PC-3 (cell line): ENCODE measurements around the gene CTU1. TPM values are rescaled to one million over a fixed set of nuclear protein-coding genes. Genes with fewer than 3 reads are reported as not detected.

Experiments used
- ATAC-seq: fragments of 200-7000 bp; cut with Tn5 transposase; 2 replicates; pipeline ENCODE4 v1.9.1; 2020; ENCODE audit warnings: mild to moderate bottlenecking, moderate library complexity
- BruUV-seq: library from RNA; stranded (reverse); fragments of 400-500 nt; replicated peaks from 2 replicates; lab custom pipeline; 2021; lab: Mats Ljungman, UMichigan
- CTCF ChIA-PET: fragments of 300-600 bp; sonication (Branson Sonifier 250); formaldehyde crosslinking; loops from one replicate; lab custom pipeline; 2022; ENCODE audit warnings: antibody characterized with exemption; lab: Charles Lee
- POLR2A ChIA-PET: fragments of 300-600 bp; sonication (Branson Sonifier 250); formaldehyde crosslinking; loops from one replicate; lab custom pipeline; 2022; ENCODE audit warnings: antibody characterized with exemption; ENCODE audit not compliant: unreplicated experiment; lab: Charles Lee
- DNase-seq: peaks from one replicate; pipeline ENCODE4 v3.0.0-alpha.2; 2015
- H2AFZ ChIP-seq: fragments of 300-600 bp; sonication (generic); 2 replicates; pipeline ENCODE4 v1.6.0; 2016; ENCODE audit warnings: antibody characterized with exemption, low read length
- H3F3A ChIP-seq: fragments of 300-600 bp; sonication (generic); one replicate; pipeline ENCODE4 v1.6.0; 2017; ENCODE audit warnings: antibody characterized with exemption, low read length, control low read depth, mild to moderate bottlenecking; ENCODE audit not compliant: unreplicated experiment
- H3K27ac ChIP-seq: fragments of 300-600 bp; sonication (generic); 2 replicates; pipeline ENCODE4 v1.5.1; 2016; ENCODE audit warnings: mild to moderate bottlenecking, low read length
- H3K27me3 ChIP-seq: fragments of 300-600 bp; sonication (generic); 2 replicates; pipeline ENCODE4 v1.6.1; 2016; ENCODE audit warnings: low read length, mixed read lengths
- H3K36me3 ChIP-seq: fragments of 300-600 bp; sonication (generic); 2 replicates; pipeline ENCODE4 v1.6.1; 2016; ENCODE audit warnings: low read depth, mixed run types, low read length, mixed read lengths
- H3K4me1 ChIP-seq: fragments of 300-600 bp; sonication (generic); 2 replicates; pipeline ENCODE4 v1.5.1; 2016; ENCODE audit warnings: low read length; ENCODE audit not compliant: insufficient read depth
- H3K4me2 ChIP-seq: fragments of 300-600 bp; sonication (generic); 2 replicates; pipeline ENCODE4 v1.6.0; 2016; ENCODE audit warnings: low read length
- H3K4me3 ChIP-seq: fragments of 300-600 bp; sonication (generic); 2 replicates; pipeline ENCODE4 v1.5.1; 2016; ENCODE audit warnings: mild to moderate bottlenecking, low read length, mixed read lengths
- H3K79me2 ChIP-seq: fragments of 300-600 bp; sonication (generic); 2 replicates; pipeline ENCODE4 v1.6.1; 2017; ENCODE audit warnings: low read length, mixed read lengths
- H3K9ac ChIP-seq: fragments of 300-600 bp; sonication (generic); 2 replicates; pipeline ENCODE4 v1.6.0; 2016; ENCODE audit warnings: mild to moderate bottlenecking, low read length
- H3K9me2 ChIP-seq: fragments of 300-600 bp; sonication (generic); replicated peaks from 2 replicates; pipeline ENCODE4 v1.6.1; 2016; ENCODE audit warnings: mixed run types, low read length, mixed read lengths
- H3K9me3 ChIP-seq: fragments of 300-600 bp; sonication (generic); 2 replicates; pipeline ENCODE4 v1.6.1; 2016; ENCODE audit warnings: low read length, mixed read lengths
- H4K20me1 ChIP-seq: fragments of 300-600 bp; sonication (generic); 2 replicates; pipeline ENCODE4 v1.6.1; 2016; ENCODE audit warnings: low read length, mixed read lengths
- CTCF ChIP-seq: fragments of 300-600 bp; sonication (generic); conservative IDR thresholded peaks from 2 replicates; pipeline ENCODE4 v1.5.1; 2017; ENCODE audit warnings: antibody characterized with exemption, low read depth, mild to moderate bottlenecking, low read length
- EZH2 ChIP-seq: fragments of 300-600 bp; sonication (generic); IDR thresholded peaks from one replicate; pipeline ENCODE4 v1.6.1; 2017; ENCODE audit warnings: antibody characterized with exemption, mild to moderate bottlenecking, low read length; ENCODE audit not compliant: unreplicated experiment
- EZH2phosphoT487 ChIP-seq: fragments of 300-600 bp; sonication (generic); IDR thresholded peaks from 2 replicates; pipeline ENCODE4 v1.6.1; 2018; ENCODE audit warnings: mild to moderate bottlenecking, antibody characterized with exemption, low read length, borderline replicate concordance
- intact Hi-C: fragments of 100-400 bp; cut with micrococcal nuclease; formaldehyde crosslinking; loops from 2 replicates; pipeline ENCODE4 v1.9.0; 2023
- total RNA-seq: library from RNA; depleted of rRNA; stranded (reverse); fragments of >200 nt; gene quantifications from 2 replicates; pipeline ENCODE4 v1.2.3, GENCODE V29; 2014

CTU1 gene
- total RNA-seq, 1 experiment from 2014 or later: 29.0 TPM

- no TSS peak for BruUV-seq
- no peaks in the 10 kb centered on the region for H3K9me3 ChIP-seq
- no peaks in the 10 kb centered on the region for H3K79me2 ChIP-seq
- H3K27me3 ChIP-seq: peaks cover 66% of the 10 kb centered on the region
- H3K36me3 ChIP-seq: no peaks in the 10 kb centered on the region
- no peak overlapping the region for H3K4me3 ChIP-seq
- TF ChIP-seq CTCF: no peak
- no peak for TF ChIP-seq EZH2
- TF ChIP-seq EZH2phosphoT487: no peak
- no peaks in the 10 kb centered on the region for H3K4me1 ChIP-seq
- H3F3A ChIP-seq: no peaks in the 10 kb centered on the region
- POLR2A ChIA-PET: no interaction called here
- intact Hi-C loops: no loop called here
- CTCF ChIA-PET: interaction anchor here (0.6 kb wide), 1 partner anchor 12 kb away, joined by 7 read pairs; no protein-coding TSS in a partner anchor
- H3K9me2 ChIP-seq: no peaks in the 10 kb centered on the region
- H3K9ac ChIP-seq: no peak overlapping the region
- H2AFZ ChIP-seq: no peak overlapping the region
- no peaks in the 10 kb centered on the region for H4K20me1 ChIP-seq
- H3K4me2 ChIP-seq: no peak overlapping the region
- no peak for ATAC-seq
- no peak for DNase-seq
- H3K27ac ChIP-seq: no peak overlapping the region
Observed at GRCh38 chr19:51147663-51148062, 39.5 kb upstream of the CTU1 start.

- ATAC-seq: no peak
- ChIA-PET POLR2A (interaction anchor here (0.6 kb wide), 1 partner anchor 18 kb away, joined by 17 read pairs; no protein-coding TSS in a partner anchor), CTCF (no interaction called here)
- Histone ChIP-seq H3K27me3 (peaks cover 66% of the 10 kb centered on the region), H4K20me1 (no peaks in the 10 kb centered on the region), H2AFZ (no peak overlapping the region), H3K36me3 (no peaks in the 10 kb centered on the region), H3K9me3 (no peaks in the 10 kb centered on the region), H3K4me2 (no peak overlapping the region), H3K4me1 (no peaks in the 10 kb centered on the region), H3K9ac (no peak overlapping the region), H3K4me3 (no peak overlapping the region), H3K9me2 (no peaks in the 10 kb centered on the region), H3K27ac (no peak overlapping the region), H3K79me2 (no peaks in the 10 kb centered on the region), H3F3A (no peaks in the 10 kb centered on the region)
- DNase-seq: no peak
- intact Hi-C loops: no loop called here
- no peak for TF ChIP-seq EZH2phosphoT487
- BruUV-seq: no TSS peak
Observed at GRCh38 chr19:51146751-51147150, 38.5 kb upstream of the CTU1 start.

- H3K27ac ChIP-seq: no peak overlapping the region
- peaks cover 66% of the 10 kb centered on the region for H3K27me3 ChIP-seq
- no peak overlapping the region for H3K4me2 ChIP-seq
- ChIA-PET CTCF (no interaction called here), POLR2A (no interaction called here)
- intact Hi-C loops: no loop called here
- no peaks in the 10 kb centered on the region for H3F3A ChIP-seq
- no peak overlapping the region for H3K9ac ChIP-seq
- H3K4me1 ChIP-seq: no peaks in the 10 kb centered on the region
- BruUV-seq: no TSS peak
- no peaks in the 10 kb centered on the region for H4K20me1 ChIP-seq
- H2AFZ ChIP-seq: no peak overlapping the region
- H3K9me3 ChIP-seq: no peaks in the 10 kb centered on the region
- DNase-seq (no peak), ATAC-seq (no peak)
- H3K4me3 ChIP-seq: no peak overlapping the region
- no peaks in the 10 kb centered on the region for H3K9me2 ChIP-seq
- no peaks in the 10 kb centered on the region for H3K36me3 ChIP-seq
- TF ChIP-seq EZH2 (no peak), EZH2phosphoT487 (no peak), CTCF (no peak)
- H3K79me2 ChIP-seq: no peaks in the 10 kb centered on the region
Observed at GRCh38 chr19:51145916-51146493, 37.8 kb upstream of the CTU1 start.
